Measurements from ENCODE around the gene MCL1. TPM values are rescaled to one million over a fixed set of nuclear protein-coding genes. Genes with fewer than 3 reads are reported as not detected.

Gene MCL1
- total RNA-seq, 4 donors from 2014 or later = 235 to 306 (median 258) TPM

- peaks cover 0 to 3% (median 0%) of the 10 kb centered on the region in 3 donors for H3K36me3 ChIP-seq
- 14 to 16% methylated on average over 4 of the region's 4 CpGs for WGBS, 2 donors
- TF ChIP-seq EP300 (IDR thresholded peaks at IDR 0.05) (no peak), CTCF (IDR thresholded peaks at IDR 0.05) (no peak), POLR2A (IDR thresholded peaks at IDR 0.05) (no peak)
- H3K27me3 ChIP-seq = no peaks in the 10 kb centered on the region
- no peaks in the 10 kb centered on the region for H3K9me3 ChIP-seq
- peaks cover 11 to 88% (median 80%) of the 10 kb centered on the region in 4 donors for H3K4me1 ChIP-seq
- peak in 1 of 2 donors; percentile 13 for DNase-seq (ENCODE audit: low spot score in 2 of 2)
- H3K27ac ChIP-seq = peak overlapping the region; percentile 97 to 100 (median 99)
- peak overlapping the region; percentile 41 to 57 (median 52) for H3K4me3 ChIP-seq
These were observed 16.7 kb downstream of the MCL1 start for GRCh38 chr1:150562446-150563339.

GRCh38 chr1:150561974-150562445 is 17.4 kb downstream of the MCL1 start:
- WGBS, 2 donors = 0% methylated on average over 11 to 18 of the region's 18 CpGs
- H3K9me3 ChIP-seq = no peaks in the 10 kb centered on the region

GRCh38 chr1:150561254-150561973 is 18.0 kb downstream of the MCL1 start:
- H3K27me3 ChIP-seq = no peaks in the 10 kb centered on the region
- H3K4me3 ChIP-seq = peak overlapping the region; percentile 41 to 57 (median 52)
- 0% methylated on average over 19 to 32 of the region's 32 CpGs for WGBS, 2 donors
- peak; percentile 93 to 95 for TF ChIP-seq POLR2A (IDR thresholded peaks at IDR 0.05)
- TF ChIP-seq CTCF (IDR thresholded peaks at IDR 0.05) = peak in 3 of 5 experiments; percentile 2 to 67 (median 54)
- TF ChIP-seq EP300 (IDR thresholded peaks at IDR 0.05) = peak; percentile 98 to 99
- peak overlapping the region; percentile 97 to 100 (median 99) for H3K27ac ChIP-seq
- no peaks in the 10 kb centered on the region for H3K9me3 ChIP-seq
- DNase-seq (ENCODE audit: low spot score in 2 of 2) = peak; percentile 91 to 93
- peaks cover 11 to 88% (median 69%) of the 10 kb centered on the region in 4 donors for H3K4me1 ChIP-seq
- H3K36me3 ChIP-seq = peaks cover 0 to 16% (median 0%) of the 10 kb centered on the region in 3 donors

More at GRCh38 chr1:150561974-150562445, 17.4 kb downstream of the MCL1 start:
- DNase-seq (ENCODE audit: low spot score in 2 of 2) = peak; percentile 86 to 88
- H3K36me3 ChIP-seq = peaks cover 0 to 10% (median 0%) of the 10 kb centered on the region in 3 donors
- peak overlapping the region; percentile 97 to 100 (median 99) for H3K27ac ChIP-seq
- peaks cover 11 to 88% (median 75%) of the 10 kb centered on the region in 4 donors for H3K4me1 ChIP-seq
- TF ChIP-seq CTCF (IDR thresholded peaks at IDR 0.05) (no peak), POLR2A (IDR thresholded peaks at IDR 0.05) (peak; percentile 24 to 43), EP300 (IDR thresholded peaks at IDR 0.05) (peak; percentile 92 to 98)
- H3K4me3 ChIP-seq = peak overlapping the region; percentile 41 to 57 (median 52)
- no peaks in the 10 kb centered on the region for H3K27me3 ChIP-seq

GRCh38 chr1:150560576-150561253 is 18.7 kb downstream of the MCL1 start:
- Histone ChIP-seq H3K27me3 (no peaks in the 10 kb centered on the region), H3K9me3 (no peaks in the 10 kb centered on the region), H3K4me1 (peaks cover 11 to 87% (median 62%) of the 10 kb centered on the region in 4 donors), H3K4me3 (peak overlapping the region; percentile 41 to 57 (median 52)), H3K36me3 (peaks cover 0 to 23% (median 0%) of the 10 kb centered on the region in 3 donors), H3K27ac (peak overlapping the region; percentile 97 to 100 (median 99))
- 11 to 13% methylated on average over 16 to 17 of the region's 17 CpGs for WGBS, 2 donors
- TF ChIP-seq POLR2A (IDR thresholded peaks at IDR 0.05) (no peak), CTCF (IDR thresholded peaks at IDR 0.05) (peak; percentile 79 to 91 (median 89))
- DNase-seq (ENCODE audit: low spot score in 2 of 2) = peak; percentile 84 to 94
